GM19372 (cell line): ENCODE measurements around the gene ATP6V0B.
A peak's percentile ranks its signal among the peaks of the same experiment; 100 is the strongest.

ENCODE experiments used
- ATAC-seq: cut with Tn5 transposase; IDR thresholded peaks from one replicate; pipeline ENCODE4 v1.9.1; 2021; ENCODE audit warnings: mild to moderate bottlenecking, low read depth, moderate library complexity; ENCODE audit not compliant: unreplicated experiment

Gene ATP6V0B

DNA sequence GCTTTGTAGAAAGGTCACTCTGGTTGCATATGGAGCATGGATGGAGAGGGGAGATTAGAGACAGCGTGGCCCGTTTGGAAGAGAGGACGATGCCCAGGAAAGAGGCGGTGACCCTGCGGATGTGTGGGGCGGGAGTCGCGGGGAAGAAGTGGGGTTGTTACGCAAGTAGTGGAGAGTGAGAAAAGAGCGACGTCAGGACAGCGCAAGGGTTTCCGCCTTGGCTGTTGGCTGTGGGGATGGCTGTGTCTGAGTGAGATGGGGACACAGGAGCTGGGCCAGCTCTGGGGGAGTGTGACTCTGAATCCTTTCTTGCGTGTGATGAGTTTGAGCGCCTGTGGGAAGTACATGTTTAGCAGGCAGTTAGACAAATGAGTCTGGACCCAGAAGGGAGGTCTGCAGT is 8.0 kb downstream of the ATP6V0B start:
- no peak for ATAC-seq

DNA sequence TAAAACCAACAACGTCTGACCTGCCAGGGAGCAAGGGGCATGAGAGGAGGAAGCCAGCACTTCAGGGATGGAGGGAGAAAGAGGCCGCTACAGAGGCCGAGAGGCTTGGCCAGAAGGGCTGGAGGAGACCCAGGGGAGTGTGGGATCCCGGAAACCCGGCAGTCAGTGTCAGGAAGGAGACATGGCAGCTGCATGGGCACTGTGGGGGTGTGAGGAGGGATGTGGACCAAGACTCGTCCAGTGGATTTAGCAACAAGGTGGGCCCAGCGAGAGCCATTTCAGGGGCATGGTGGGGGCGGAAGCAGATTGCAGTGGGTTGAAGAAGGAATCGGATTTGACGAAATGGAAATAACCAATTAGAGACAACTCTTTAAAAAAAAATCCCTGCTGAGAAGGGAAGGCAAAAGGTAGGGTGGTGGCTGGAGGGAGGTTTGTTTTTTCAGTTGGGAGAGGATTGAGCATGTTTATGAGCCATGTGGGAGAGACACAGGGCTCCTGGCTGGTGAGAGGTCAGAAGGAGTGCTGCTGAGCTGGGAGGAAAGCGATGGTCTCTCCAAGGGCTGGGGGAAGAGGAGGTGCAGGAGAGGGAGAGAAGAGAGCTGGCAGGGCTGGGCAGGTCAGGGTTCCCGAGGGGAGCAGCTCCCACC is 8.6 kb downstream of the ATP6V0B start:
- no peak for ATAC-seq

DNA sequence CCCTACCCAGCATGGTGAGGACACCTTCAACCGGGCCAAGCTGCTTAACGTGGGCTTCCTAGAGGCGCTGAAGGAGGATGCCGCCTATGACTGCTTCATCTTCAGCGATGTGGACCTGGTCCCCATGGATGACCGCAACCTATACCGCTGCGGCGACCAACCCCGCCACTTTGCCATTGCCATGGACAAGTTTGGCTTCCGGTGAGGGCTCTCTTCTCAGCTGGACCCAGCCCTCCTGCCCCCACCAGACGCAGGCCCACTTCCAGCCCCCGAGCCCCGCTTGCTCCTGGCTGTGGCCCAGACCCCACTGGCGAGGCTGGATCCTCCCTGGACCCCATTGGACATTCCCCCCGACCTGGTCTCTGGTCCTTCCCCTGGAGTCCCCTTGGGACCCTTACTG is 10.1 kb downstream of the ATP6V0B start:
- ATAC-seq: no peak

DNA sequence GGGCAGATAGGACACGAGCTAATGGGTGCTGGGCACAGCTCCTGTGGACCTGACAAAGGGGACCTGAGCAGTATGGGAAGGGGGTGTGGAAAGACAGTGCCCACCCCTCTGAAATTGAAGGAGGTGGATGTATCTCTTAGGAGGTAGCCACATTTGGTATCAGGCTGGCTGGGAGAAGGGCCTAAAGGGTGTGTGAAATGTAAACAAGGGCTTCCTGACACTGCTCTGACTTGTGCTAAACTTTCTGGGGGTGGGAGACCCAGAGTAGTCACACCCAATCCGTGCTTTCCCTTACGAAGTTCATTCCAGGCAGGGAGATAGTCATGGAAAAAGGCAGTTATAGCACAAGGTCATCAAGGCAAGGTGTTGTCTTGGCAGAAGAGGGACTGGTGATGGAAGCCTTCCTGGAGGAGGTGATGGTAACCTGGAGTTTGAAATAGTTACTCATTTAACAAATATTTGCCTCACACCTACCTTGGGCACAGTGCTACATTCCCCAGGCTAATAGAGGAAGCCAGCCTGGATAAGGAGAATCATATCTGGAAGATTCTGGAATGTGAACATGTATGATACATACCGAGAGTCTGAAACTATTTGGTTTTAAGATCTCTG is 11.3 kb downstream of the ATP6V0B start:
- no peak for ATAC-seq

DNA sequence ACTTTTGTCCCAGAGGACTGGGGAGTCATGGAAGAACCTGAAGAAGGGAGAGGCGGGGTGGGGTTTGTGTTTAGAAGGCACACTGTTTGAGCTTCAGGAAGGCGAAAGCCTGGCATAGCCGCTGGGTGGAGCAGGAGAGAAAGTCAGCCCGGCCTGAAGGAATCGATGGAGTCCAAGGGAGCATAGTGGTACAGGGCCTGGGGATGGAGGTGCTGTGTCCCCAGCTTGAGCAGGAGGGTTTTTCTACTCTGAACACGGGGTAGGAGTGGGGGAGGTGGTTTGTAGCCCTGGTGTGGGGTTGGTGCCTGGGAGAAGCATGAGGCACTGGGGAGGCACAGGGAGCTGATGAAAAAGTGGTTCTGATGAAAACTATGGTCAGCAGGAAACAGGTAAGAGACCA is 12.0 kb downstream of the ATP6V0B start:
- no peak for ATAC-seq

- ATAC-seq: no peak
Measured at GRCh38 chr1:43987159-43987902, 12.6 kb downstream of the ATP6V0B start.

GRCh38 chr1:43990271-43991199 is 15.8 kb downstream of the ATP6V0B start:
- no peak for ATAC-seq

DNA sequence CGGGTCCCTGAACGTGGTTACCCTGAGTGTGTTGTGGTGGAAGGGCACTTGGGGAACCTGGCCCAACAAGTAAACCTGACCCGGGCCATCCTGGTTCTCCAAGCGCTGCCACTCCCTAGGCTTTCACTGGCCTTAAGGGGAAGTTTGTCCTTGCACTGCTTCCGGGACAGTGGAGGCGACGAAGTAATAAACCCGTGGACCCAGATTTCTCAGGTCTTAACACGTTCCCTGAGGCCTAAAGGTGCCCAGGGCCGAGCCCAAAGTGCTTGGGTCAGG is 16.4 kb downstream of the ATP6V0B start:
- no peak for ATAC-seq

DNA sequence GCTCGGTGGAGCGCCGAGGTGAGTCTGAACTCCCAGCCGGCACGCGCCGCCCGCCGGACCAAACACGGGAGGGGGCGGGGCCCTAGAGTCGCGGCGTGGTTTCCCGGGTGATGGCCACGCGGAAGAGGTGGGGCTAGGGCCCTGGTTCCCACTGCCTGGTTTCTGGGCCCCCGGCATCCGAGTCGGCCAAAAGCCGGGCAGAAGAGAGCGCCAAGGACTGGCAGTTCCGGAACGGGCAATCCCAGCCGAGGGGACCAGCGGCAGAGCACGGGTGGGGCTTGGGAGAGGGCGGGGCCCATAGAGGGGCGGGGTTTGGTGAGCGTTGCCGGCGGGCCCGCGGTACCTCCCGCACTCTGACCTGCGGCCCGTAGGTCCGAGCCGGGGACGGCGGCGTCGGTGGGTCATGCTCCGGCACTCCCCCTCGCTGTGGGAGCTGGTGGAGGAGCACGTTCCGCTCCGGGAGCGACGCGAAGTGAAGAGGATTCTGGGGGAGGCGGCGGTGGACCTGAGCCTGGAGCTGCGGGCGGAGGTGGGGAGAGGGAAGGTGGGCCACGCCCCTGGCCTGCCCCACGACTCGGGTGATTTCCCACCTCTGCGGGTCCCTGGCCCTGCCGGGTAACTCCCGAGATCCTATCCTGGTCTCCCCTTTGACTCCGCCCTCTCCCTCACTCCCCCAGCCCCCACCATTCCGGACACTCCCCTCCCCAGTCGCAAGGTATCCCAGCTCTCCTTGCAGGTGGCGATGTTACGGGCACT is 16.9 kb downstream of the ATP6V0B start, which contains the start of gene CCDC24:
Gene CCDC24 (plus strand): TSS at position 124 of the 756 bp plus-strand sequence. CDS start 280 bp downstream, at position 404.
- peak; percentile 77 for ATAC-seq

- ATAC-seq: no peak
Measured at GRCh38 chr1:43992232-43992995, 17.7 kb downstream of the ATP6V0B start.

DNA sequence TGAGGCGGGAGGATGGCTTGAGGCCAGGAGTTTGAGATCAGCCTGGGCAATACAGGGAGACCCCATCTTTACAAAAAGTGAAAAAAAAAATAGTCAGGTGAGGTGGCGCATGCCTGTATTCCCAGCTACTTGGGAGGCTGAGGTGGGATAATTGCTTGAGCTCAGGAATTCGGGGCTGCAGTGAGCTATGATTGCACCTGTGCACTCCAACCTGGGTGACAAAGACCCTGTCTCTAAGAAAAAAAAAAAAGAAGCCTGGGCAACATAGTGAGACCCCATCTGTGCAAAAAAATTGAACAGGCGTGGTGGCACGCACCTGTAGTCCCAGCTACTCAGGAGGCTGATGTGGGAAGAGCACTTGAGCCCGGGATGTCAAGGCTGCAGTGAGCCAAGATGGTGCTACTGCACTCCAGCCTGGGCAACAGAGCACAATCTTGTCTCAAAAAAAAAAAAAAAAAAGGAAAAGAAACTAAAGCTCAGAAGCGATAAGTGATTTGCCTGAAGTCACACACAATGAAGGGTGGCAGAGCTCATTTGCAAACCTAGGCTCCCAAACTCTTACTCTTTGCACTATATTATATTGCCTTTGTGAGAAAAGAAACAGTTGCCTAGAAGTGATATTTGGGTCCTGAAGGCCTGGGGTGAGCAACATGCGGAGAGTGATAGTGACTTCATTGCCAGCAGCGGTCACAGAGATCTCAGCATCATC is 18.6 kb downstream of the ATP6V0B start:
- ATAC-seq: no peak

DNA sequence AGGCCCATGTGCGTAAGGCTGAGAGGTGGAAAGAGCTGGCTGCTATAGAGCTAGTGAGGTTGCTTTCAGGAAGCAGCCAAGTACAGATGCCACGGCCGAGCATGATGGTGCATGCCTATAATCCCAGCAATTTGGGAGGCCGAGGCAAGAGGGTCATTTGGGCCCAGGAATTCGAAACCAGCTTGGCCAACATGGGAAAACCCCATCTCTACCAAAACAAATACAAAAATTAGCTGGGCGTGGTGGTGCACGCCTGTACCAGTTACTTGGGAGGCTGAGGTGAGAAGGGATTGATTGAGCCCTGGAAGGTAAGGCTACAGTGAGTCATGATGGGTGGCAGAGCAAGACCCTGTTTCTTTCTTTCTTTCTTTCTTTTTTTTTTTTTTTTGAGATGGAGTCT is 19.3 kb downstream of the ATP6V0B start:
- no peak for ATAC-seq

DNA sequence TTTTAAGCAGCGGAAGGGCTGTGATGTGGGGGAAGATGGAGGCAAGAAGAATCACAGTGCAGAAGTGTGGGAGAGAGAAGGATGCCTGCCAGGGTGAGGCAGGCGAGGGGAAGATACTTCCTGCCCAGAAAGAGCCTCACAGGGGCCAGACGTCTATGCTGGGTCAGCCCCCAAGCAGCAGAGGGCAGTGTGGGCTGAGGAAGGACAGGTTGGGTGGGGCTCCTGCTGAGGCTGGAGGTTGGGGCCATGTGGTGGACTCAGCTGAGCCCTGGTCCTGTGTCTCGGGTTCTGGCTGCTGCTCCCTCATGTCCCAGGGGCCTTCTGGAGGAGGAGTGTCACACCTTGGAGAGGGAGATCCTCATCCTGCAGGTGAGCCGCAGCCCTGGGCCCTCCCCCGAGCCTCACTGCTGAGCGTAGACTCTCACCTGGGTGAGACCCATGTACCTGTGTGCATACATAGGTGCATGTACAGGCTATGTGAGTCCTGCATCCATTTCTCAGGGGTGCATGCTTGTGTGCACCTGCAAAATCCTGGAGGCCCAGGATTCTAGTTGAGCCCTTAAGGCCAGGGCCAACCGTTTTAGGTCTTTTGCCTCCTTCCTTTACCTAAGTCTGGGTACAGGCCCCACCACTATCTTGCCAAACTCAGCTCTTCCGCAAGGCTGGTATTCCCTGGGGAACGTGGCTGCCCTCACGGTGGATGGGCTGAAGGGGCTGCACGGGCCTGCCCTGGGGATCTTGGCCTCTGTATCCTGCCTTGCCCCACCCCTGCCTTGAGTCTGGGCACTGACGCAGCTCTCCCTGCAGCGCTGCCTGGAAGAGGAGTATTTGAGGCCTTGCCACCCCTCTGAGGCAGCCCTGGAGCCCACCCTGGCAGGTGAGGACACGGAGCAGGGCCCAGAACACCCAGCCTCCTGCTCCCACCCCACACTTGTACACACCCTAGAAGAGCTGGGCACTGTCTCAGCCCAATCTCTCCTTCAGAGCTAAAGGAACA is 20.3 kb downstream of the ATP6V0B start:
- ATAC-seq: no peak

- no peak for ATAC-seq
Measured at GRCh38 chr1:43995984-43996732, 21.4 kb downstream of the ATP6V0B start.

- no peak for ATAC-seq
Measured at GRCh38 chr1:43996733-43997115, 22.0 kb downstream of the ATP6V0B start.

DNA sequence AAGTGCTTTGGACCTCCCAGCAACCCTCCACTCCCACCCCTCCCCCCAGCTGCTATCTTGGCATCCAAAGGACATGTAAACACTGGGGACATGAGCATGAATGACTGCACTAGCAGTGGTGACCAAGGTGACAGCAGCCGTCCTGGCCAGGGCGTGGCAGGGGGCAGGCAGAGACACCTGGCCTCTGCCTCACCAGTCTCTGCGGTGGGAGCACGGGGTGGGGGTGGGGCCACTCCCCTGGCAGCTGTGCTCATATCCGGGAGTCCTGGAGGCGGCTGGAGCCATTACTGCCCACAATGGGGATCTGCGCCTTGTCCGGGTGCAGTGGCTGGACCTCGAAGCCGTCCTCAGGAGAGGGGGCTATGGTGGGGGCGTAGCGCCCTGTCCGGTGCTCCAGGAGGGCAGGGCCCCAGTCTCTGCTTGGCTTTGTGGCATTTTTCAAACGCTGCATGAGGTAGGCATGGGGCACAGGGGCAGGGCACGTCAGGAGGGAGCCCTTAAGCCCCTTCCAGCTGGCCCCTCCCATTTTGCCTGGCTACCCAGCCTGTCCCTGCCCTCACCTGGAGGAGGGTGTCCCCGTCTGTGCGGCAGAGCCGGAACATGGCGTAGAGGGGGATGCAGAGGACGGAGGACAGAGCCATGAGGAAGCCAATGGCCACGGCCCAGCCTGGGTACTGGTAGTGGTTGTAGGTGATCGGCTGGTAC is 22.7 kb downstream of the ATP6V0B start:
- no peak for ATAC-seq
